Breast epithelium (tissue), 3 donors: ENCODE measurements around the gene MORC1.

Source experiments
- POLR2A ChIP-seq: fragments of 450-650 bp; IDR thresholded peaks from one replicate; pipeline ENCODE4 v1.6.1; 2016; ENCODE audit warnings: antibody characterized with exemption, mild to moderate bottlenecking, moderate library complexity
- POLR2AphosphoS5 ChIP-seq, 3 donors: sonication (generic); formaldehyde crosslinking; IDR thresholded peaks; one replicate each; pipeline ENCODE4 v1.6.1; 2017; ENCODE audit warnings: antibody characterized with exemption in 3 of 3
- TF ChIP-seq, protein P1 (sequence below), 3 donors: fragments of 450-650 bp; IDR thresholded peaks; one replicate each; pipeline ENCODE4 v1.5.1; 2016 to 2017; ENCODE audit warnings: antibody characterized with exemption in 3 of 3, mild to moderate bottlenecking in 3 of 3, moderate library complexity in 3 of 3

DNA sequence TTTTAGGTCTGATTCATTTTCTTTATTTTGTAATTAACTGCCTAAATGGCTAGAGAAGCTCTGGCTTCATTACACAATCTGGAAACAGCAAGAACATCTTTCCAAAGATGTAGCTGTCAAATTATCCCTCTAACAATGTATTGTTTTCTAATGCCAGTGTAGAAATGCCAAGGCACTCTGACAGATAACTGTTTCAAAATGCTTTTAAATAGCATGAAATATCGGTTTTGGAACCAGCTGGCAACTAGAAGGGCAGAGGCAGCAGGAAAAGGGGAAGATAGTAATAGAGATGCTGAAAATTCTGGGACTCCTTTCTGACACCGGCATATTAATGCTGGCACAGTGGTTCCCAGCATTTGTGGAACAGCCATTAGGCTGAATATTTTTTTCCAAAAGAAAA is 26.1 kb downstream of the MORC1 start:
- TF ChIP-seq, protein P1, sequence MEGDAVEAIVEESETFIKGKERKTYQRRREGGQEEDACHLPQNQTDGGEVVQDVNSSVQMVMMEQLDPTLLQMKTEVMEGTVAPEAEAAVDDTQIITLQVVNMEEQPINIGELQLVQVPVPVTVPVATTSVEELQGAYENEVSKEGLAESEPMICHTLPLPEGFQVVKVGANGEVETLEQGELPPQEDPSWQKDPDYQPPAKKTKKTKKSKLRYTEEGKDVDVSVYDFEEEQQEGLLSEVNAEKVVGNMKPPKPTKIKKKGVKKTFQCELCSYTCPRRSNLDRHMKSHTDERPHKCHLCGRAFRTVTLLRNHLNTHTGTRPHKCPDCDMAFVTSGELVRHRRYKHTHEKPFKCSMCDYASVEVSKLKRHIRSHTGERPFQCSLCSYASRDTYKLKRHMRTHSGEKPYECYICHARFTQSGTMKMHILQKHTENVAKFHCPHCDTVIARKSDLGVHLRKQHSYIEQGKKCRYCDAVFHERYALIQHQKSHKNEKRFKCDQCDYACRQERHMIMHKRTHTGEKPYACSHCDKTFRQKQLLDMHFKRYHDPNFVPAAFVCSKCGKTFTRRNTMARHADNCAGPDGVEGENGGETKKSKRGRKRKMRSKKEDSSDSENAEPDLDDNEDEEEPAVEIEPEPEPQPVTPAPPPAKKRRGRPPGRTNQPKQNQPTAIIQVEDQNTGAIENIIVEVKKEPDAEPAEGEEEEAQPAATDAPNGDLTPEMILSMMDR (IDR thresholded peaks at IDR 0.05), result no peak
- no peak for TF ChIP-seq POLR2AphosphoS5 (IDR thresholded peaks at IDR 0.05)
- no peak for TF ChIP-seq POLR2A
